ENCODE results near the gene RGS1. TPM values are rescaled to one million over a fixed set of nuclear protein-coding genes. Genes with fewer than 3 reads are reported as not detected.

Gene RGS1
- total RNA-seq, 1 experiment from 2014 or later: not detected

- intact Hi-C loops (cut with micrococcal nuclease): no loop called here
- no peak for TF ChIP-seq CTCF (conservative IDR thresholded peaks at IDR 0.05; ENCODE audit: low read depth, low read length)
- no peak for TF ChIP-seq EZH2 (IDR thresholded peaks at IDR 0.05; ENCODE audit: low read length, unreplicated experiment)
- no peak for TF ChIP-seq EZH2phosphoT487 (IDR thresholded peaks at IDR 0.05; ENCODE audit: borderline replicate concordance, low read length)
- Histone ChIP-seq H3K79me2 (ENCODE audit: low read length) (no peaks in the 10 kb centered on the region), H3K27ac (ENCODE audit: low read length) (no peak overlapping the region), H3K9me2 (replicated peaks; ENCODE audit: low read length) (no peaks in the 10 kb centered on the region), H2AFZ (ENCODE audit: low read length) (no peak overlapping the region), H3K9ac (ENCODE audit: low read length) (no peak overlapping the region), H3K4me2 (ENCODE audit: low read length) (no peak overlapping the region), H3K27me3 (ENCODE audit: low read length) (no peaks in the 10 kb centered on the region), H3K9me3 (ENCODE audit: low read length) (no peaks in the 10 kb centered on the region), H3K4me1 (ENCODE audit: insufficient read depth, low read length) (peaks cover 23% of the 10 kb centered on the region), H3K36me3 (ENCODE audit: low read depth, low read length) (no peaks in the 10 kb centered on the region), H3K4me3 (ENCODE audit: low read length) (no peak overlapping the region), H3F3A (ENCODE audit: low read length, unreplicated experiment) (no peaks in the 10 kb centered on the region), H4K20me1 (ENCODE audit: low read length) (no peaks in the 10 kb centered on the region)
- BruUV-seq (replicated peaks): no TSS peak
- DNase-seq: no peak
- ChIA-PET POLR2A (ENCODE audit: unreplicated experiment) (no interaction called here), CTCF (no interaction called here)
- no peak for ATAC-seq
These were observed 53.0 kb downstream of the RGS1 start for GRCh38 chr1:192628396-192629057.

- Histone ChIP-seq H3K36me3 (ENCODE audit: low read depth, low read length) (no peaks in the 10 kb centered on the region), H3K4me2 (ENCODE audit: low read length) (no peak overlapping the region), H3K27ac (ENCODE audit: low read length) (no peak overlapping the region), H3F3A (ENCODE audit: low read length, unreplicated experiment) (no peaks in the 10 kb centered on the region), H3K27me3 (ENCODE audit: low read length) (no peaks in the 10 kb centered on the region), H3K9me3 (ENCODE audit: low read length) (no peaks in the 10 kb centered on the region), H3K9ac (ENCODE audit: low read length) (no peak overlapping the region), H3K4me3 (ENCODE audit: low read length) (no peak overlapping the region), H3K9me2 (replicated peaks; ENCODE audit: low read length) (no peaks in the 10 kb centered on the region), H2AFZ (ENCODE audit: low read length) (no peak overlapping the region), H4K20me1 (ENCODE audit: low read length) (no peaks in the 10 kb centered on the region), H3K4me1 (ENCODE audit: insufficient read depth, low read length) (peaks cover 23% of the 10 kb centered on the region), H3K79me2 (ENCODE audit: low read length) (no peaks in the 10 kb centered on the region)
- no TSS peak for BruUV-seq (replicated peaks)
- DNase-seq (no peak), ATAC-seq (no peak)
- CTCF ChIA-PET: no interaction called here
- TF ChIP-seq EZH2 (IDR thresholded peaks at IDR 0.05; ENCODE audit: low read length, unreplicated experiment): no peak
- TF ChIP-seq CTCF (conservative IDR thresholded peaks at IDR 0.05; ENCODE audit: low read depth, low read length): no peak
- no peak for TF ChIP-seq EZH2phosphoT487 (IDR thresholded peaks at IDR 0.05; ENCODE audit: borderline replicate concordance, low read length)
- POLR2A ChIA-PET (ENCODE audit: unreplicated experiment): no interaction called here
- intact Hi-C loops (cut with micrococcal nuclease): no loop called here
These were observed 54.0 kb downstream of the RGS1 start for GRCh38 chr1:192629612-192630011.

Other genes starting within 250 kb of the RGS1 start
- gene RGS13, start 60.4 kb downstream of the RGS1 start, total RNA-seq (2014; rRNA removed): 0.22 TPM in 1 of 2 replicates, not detected in the other
- gene RGS2, start 233.3 kb downstream of the RGS1 start, total RNA-seq (2014; rRNA removed): 114 and 163 TPM in 2 replicates